ENCODE measurements around the gene C6orf47.

DNA sequence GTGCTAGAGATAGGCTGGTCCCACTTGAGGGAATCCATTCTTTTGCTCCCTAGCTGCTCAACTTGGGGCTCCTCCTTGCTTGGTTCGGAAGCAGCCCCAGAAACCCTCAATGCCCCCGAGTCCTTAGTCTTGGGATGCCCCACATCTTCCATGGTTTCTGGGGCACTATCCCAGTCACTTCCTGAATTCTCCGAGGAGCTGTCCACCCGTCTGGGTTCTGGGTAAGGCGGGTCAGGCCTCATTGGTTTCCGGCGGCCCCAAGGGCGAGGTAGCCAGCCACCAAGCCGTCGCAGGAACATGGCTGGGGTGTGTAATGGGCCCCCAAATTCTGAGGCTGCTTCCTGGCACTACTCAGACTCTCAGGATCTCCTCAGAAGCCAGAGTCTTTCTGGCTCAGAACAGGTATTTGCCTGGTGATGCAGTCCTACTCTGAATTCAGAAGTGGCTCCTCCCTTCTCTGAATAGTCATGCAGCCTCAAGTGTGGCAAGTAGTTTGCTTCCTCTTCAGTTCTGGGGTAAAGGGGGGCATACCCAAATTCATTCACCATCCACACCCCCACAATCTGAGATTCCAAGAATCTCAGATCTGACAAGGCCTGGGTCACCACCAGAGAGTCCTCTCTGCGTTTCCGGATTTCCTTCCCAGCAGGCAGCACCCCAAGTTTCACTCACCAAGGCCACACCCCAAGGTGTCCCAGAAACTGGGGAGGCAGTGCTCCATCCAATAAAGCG, 763 bp downstream of the C6orf47 start:
- no peak for TF ChIP-seq CTCF (IDR thresholded peaks at IDR 0.05; ENCODE audit: low read length)
- TF ChIP-seq EZH2 (optimal IDR thresholded peaks at IDR 0.05; ENCODE audit: low read depth, low read length): no peak
- no peak for TF ChIP-seq EZH2phosphoT487 (IDR thresholded peaks at IDR 0.05; ENCODE audit: low read length)

All from MM.1S (cell line).